Glomerular visceral epithelial cell (primary cell): ENCODE results near the gene RNF10.
"Not testable (repeated sequence)": the region's sequence is repeated elsewhere in the genome, so short reads cannot be mapped to it uniquely, and the experiment has no call there.

ENCODE experiments used
- DNase-seq: peaks from one replicate; pipeline ENCODE4 v3.0.0-alpha.2; 2016; ENCODE audit errors: extremely low spot score

Gene RNF10

GRCh38 chr12:120617193-120617592, 83.0 kb downstream of the RNF10 start:
- not testable (repeated sequence) for DNase-seq

GRCh38 chr12:120617767-120618166, 83.6 kb downstream of the RNF10 start:
- DNase-seq, result not testable (repeated sequence)

GRCh38 chr12:120618954-120619615, 84.9 kb downstream of the RNF10 start:
- DNase-seq, result no peak

- DNase-seq, result no peak
These were observed 86.5 kb downstream of the RNF10 start for GRCh38 chr12:120620624-120621023.

GRCh38 chr12:120625557-120626419, 91.6 kb downstream of the RNF10 start:
- no peak for DNase-seq
